ENCODE results near the gene RPLP2. TPM values are rescaled to one million over a fixed set of nuclear protein-coding genes. Genes with fewer than 3 reads are reported as not detected.

RPLP2 gene
- total RNA-seq, 1 experiment from 2014 or later: 2,582 TPM

DNA sequence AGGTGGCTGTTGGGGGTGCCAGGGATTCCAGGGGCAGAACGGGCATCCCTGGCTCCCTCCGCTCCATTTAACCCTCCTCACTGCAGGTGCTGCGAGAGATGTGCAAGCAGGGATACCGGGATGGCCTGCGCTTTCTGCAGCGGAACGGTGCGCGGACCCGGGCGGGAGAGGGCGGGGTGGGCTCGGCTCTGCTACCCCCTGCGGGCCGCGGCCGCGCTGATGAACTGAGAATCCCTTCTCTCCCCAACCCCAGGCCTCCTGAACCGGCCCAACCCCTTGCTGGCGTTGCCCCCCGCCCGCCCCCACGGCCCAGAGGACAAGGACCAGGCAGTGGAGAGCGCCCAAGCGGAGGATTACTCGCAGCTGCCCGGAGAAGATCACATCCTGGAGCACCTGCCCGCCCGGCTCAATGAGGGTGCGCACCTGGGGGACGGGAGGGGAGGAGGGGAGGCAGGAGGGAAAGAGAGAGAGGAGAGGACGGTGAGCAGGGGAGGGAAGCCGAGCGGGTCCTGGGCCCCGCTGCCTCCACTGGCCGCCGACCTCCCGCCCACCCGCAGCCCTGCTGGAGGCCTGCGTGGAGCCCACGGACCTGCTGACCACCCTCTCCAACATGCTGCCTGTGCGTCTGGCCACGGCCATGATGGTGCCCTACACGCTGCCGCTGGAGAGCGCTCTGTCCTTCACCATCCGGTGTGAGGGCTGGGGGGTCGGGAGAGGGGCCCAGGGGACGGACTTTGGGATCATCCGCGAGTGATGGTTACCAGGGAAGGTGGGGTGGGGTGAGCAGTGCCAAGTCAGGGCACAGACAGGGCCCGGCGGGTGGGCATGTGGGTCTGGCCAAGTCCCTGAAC is 13.9 kb downstream of the RPLP2 start:
- Mint-ChIP-seq H3K4me3 (no peak overlapping the region), H3K27ac (no peak overlapping the region), H3K36me3 (no peaks in the 10 kb centered on the region), H3K4me1 (peaks cover 21% of the 10 kb centered on the region), H3K9me3 (no peaks in the 10 kb centered on the region), H3K27me3 (ENCODE audit: low read depth) (peaks cover 10% of the 10 kb centered on the region)
- POLR2A ChIA-PET: no interaction called here
- CTCF ChIA-PET: no interaction called here
- ATAC-seq (no peak), DNase-seq (ENCODE audit: low spot score) (no peak)
- TF ChIP-seq ZBTB21 (CRISPR knock-in tag; IDR thresholded peaks at IDR 0.05; ENCODE audit: borderline replicate concordance) (no peak), CDX4 (CRISPR knock-in tag; IDR thresholded peaks at IDR 0.05; ENCODE audit: borderline replicate concordance) (no peak), MXD4 (CRISPR knock-in tag; IDR thresholded peaks at IDR 0.05; ENCODE audit: borderline replicate concordance) (no peak), ZNF317 (CRISPR knock-in tag; IDR thresholded peaks at IDR 0.05; ENCODE audit: borderline replicate concordance, low read depth) (no peak), NR3C1 (CRISPR knock-in tag; conservative IDR thresholded peaks at IDR 0.05; ENCODE audit: low read depth) (no peak), SOX15 (CRISPR knock-in tag; IDR thresholded peaks at IDR 0.05) (no peak), NFE2L1 (CRISPR knock-in tag; IDR thresholded peaks at IDR 0.05) (no peak), ZNF671 (CRISPR knock-in tag; IDR thresholded peaks at IDR 0.05) (no peak), SMAD3 (CRISPR knock-in tag; IDR thresholded peaks at IDR 0.05; ENCODE audit: borderline replicate concordance) (no peak), PREB (CRISPR knock-in tag; IDR thresholded peaks at IDR 0.05; ENCODE audit: borderline replicate concordance) (no peak), PRRX2 (CRISPR knock-in tag; IDR thresholded peaks at IDR 0.05) (no peak), TP53 (CRISPR knock-in tag; IDR thresholded peaks at IDR 0.05) (no peak), NFYB (CRISPR knock-in tag; conservative IDR thresholded peaks at IDR 0.05; ENCODE audit: low read depth) (no peak)
- TF ChIP-seq, protein P1, sequence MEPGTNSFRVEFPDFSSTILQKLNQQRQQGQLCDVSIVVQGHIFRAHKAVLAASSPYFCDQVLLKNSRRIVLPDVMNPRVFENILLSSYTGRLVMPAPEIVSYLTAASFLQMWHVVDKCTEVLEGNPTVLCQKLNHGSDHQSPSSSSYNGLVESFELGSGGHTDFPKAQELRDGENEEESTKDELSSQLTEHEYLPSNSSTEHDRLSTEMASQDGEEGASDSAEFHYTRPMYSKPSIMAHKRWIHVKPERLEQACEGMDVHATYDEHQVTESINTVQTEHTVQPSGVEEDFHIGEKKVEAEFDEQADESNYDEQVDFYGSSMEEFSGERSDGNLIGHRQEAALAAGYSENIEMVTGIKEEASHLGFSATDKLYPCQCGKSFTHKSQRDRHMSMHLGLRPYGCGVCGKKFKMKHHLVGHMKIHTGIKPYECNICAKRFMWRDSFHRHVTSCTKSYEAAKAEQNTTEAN (CRISPR knock-in tag; IDR thresholded peaks at IDR 0.05): no peak
- TF ChIP-seq, protein P2, sequence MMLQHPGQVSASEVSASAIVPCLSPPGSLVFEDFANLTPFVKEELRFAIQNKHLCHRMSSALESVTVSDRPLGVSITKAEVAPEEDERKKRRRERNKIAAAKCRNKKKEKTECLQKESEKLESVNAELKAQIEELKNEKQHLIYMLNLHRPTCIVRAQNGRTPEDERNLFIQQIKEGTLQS (CRISPR knock-in tag; conservative IDR thresholded peaks at IDR 0.05): no peak
- TF ChIP-seq, protein P3, sequence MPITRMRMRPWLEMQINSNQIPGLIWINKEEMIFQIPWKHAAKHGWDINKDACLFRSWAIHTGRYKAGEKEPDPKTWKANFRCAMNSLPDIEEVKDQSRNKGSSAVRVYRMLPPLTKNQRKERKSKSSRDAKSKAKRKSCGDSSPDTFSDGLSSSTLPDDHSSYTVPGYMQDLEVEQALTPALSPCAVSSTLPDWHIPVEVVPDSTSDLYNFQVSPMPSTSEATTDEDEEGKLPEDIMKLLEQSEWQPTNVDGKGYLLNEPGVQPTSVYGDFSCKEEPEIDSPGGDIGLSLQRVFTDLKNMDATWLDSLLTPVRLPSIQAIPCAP (CRISPR knock-in tag; IDR thresholded peaks at IDR 0.05): no peak

DNA sequence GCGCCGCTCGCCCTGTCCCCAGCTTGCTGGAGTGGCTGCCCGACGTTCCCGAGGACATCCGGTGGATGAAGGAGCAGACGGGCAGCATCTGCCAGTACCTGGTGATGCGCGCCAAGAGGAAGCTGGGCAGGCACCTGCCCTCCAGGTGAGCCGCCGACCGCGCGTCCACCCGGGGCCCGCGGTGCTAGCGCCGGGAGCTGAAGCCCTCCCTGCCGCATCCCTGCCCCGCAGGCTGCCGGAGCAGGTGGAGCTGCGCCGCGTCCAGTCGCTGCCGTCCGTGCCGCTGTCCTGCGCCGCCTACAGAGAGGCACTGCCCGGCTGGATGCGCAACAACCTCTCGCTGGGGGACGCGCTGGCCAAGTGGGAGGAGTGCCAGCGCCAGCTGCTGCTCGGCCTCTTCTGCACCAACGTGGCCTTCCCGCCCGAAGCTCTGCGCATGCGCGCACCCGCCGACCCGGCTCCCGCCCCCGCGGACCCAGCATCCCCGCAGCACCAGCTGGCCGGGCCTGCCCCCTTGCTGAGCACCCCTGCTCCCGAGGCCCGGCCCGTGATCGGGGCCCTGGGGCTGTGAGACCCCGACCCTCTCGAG is 14.6 kb downstream of the RPLP2 start:
- POLR2A ChIA-PET: interaction anchor here (1.2 kb wide), 1 partner anchor 38 kb away, joined by 3 read pairs; no protein-coding TSS in a partner anchor
- no peaks in the 10 kb centered on the region for H3K36me3 Mint-ChIP-seq

More for the DNA sequence above, 14.6 kb downstream of the RPLP2 start:
- TF ChIP-seq, protein P4, sequence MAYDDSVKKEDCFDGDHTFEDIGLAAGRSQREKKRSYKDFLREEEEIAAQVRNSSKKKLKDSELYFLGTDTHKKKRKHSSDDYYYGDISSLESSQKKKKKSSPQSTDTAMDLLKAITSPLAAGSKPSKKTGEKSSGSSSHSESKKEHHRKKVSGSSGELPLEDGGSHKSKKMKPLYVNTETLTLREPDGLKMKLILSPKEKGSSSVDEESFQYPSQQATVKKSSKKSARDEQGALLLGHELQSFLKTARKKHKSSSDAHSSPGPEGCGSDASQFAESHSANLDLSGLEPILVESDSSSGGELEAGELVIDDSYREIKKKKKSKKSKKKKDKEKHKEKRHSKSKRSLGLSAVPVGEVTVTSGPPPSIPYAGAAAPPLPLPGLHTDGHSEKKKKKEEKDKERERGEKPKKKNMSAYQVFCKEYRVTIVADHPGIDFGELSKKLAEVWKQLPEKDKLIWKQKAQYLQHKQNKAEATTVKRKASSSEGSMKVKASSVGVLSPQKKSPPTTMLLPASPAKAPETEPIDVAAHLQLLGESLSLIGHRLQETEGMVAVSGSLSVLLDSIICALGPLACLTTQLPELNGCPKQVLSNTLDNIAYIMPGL (CRISPR knock-in tag; IDR thresholded peaks at IDR 0.05): peak; percentile 43; the same call in 1 of the 2 replicates
- no peak for TF ChIP-seq ATF1 (CRISPR knock-in tag; IDR thresholded peaks at IDR 0.05)
- Mint-ChIP-seq H3K9me3 (no peaks in the 10 kb centered on the region), H3K4me3 (no peak overlapping the region), H3K4me1 (peaks cover 27% of the 10 kb centered on the region), H3K27me3 (ENCODE audit: low read depth) (peaks cover 15% of the 10 kb centered on the region), H3K27ac (no peak overlapping the region)
- no peak for DNase-seq (ENCODE audit: low spot score)
- CTCF ChIA-PET: no interaction called here
- no peak for ATAC-seq
